Lung (tissue), 12 donors: ENCODE measurements around the gene QKI. TPM values are rescaled to one million over a fixed set of nuclear protein-coding genes. Genes with fewer than 3 reads are reported as not detected.

Experiments used
- ATAC-seq: fragments of 200-7000 bp; cut with Tn5 transposase; one replicate; pipeline ENCODE4 v1.9.1; 2020; ENCODE audit warnings: moderate number of reproducible peaks; ENCODE audit not compliant: insufficient read depth, low FRiP score
- DNase-seq, 3 donors: peaks; one replicate each; pipeline ENCODE4 v3.0.0-alpha.2; 2013 to 2017
- H3K27ac ChIP-seq, 2 donors: one replicate each; pipeline ENCODE4 v1.5.1; 2013; ENCODE audit warnings: mild to moderate bottlenecking in 2 of 2, moderate library complexity in 2 of 2, control low read depth in 1 of 2, inconsistent platforms in 1 of 2, low read depth in 1 of 2, low read length in 1 of 2
- H3K27me3 ChIP-seq, 3 donors: one replicate each; pipeline ENCODE4 v1.5.1; 2013; ENCODE audit warnings: low read length in 2 of 3; ENCODE audit not compliant: control insufficient read depth in 3 of 3, insufficient read depth in 3 of 3
- H3K36me3 ChIP-seq, 4 donors: one replicate each; pipeline ENCODE4 v1.5.1; 2013; ENCODE audit warnings: low read length in 4 of 4, mild to moderate bottlenecking in 1 of 4, moderate library complexity in 1 of 4; ENCODE audit not compliant: control insufficient read depth in 4 of 4, insufficient read depth in 4 of 4
- H3K4me1 ChIP-seq, 5 donors: one replicate each; pipeline ENCODE4 v1.5.1; 2013; ENCODE audit warnings: low read length in 5 of 5, mild to moderate bottlenecking in 2 of 5, moderate library complexity in 1 of 5; ENCODE audit not compliant: control insufficient read depth in 5 of 5, insufficient read depth in 5 of 5
- H3K4me3 ChIP-seq: one replicate; pipeline ENCODE4 v1.5.1; 2013; ENCODE audit warnings: mild to moderate bottlenecking, control low read depth, moderate library complexity
- H3K9ac ChIP-seq, 2 donors: one replicate each; pipeline ENCODE4 v1.5.1; 2013; ENCODE audit warnings: low read length in 2 of 2, control low read depth in 1 of 2; ENCODE audit not compliant: insufficient read depth in 1 of 2
- H3K9me3 ChIP-seq, 4 donors: one replicate each; pipeline ENCODE4 v1.5.1; 2013; ENCODE audit warnings: low read length in 3 of 4, mild to moderate bottlenecking in 1 of 4, moderate library complexity in 1 of 4; ENCODE audit not compliant: control insufficient read depth in 4 of 4, insufficient read depth in 3 of 4
- WGBS, 2 donors: extraction: QIAGEN DNeasy Blood & Tissue Kit; methylation state at CpG; one replicate each; pipeline ENCODE4 v1.1.7; 2013; 5-methylcytosine and 5-hydroxymethylcytosine counted together
- polyA plus RNA-seq, 2 donors: library from polyadenylated mRNA; stranded (reverse); fragments of 200-250 nt; gene quantifications; one replicate each; pipeline ENCODE4 v1.2.1, GENCODE V29; 2013
- total RNA-seq, 2 donors: library from RNA; depleted of rRNA in 1 of 2; stranded (reverse); fragments of >200 nt in 1 of 2; gene quantifications; one replicate each; pipeline ENCODE4 v1.2.1, GENCODE V29; 2014 to 2021
- TF ChIP-seq, protein P1 (sequence below): IDR thresholded peaks from 2 replicates; pipeline ENCODE4 v1.5.1; 2012; ENCODE audit warnings: mild to moderate bottlenecking; ENCODE audit errors: control extremely low read depth, extremely low read depth
- donor health status: control.
- donor health status: control.
- donor health status: Bipolar disorder and iron deficiency.
- donor health status: healthy.
- donor health status: DM: yes; HTN: yes; CAD: no.

Gene QKI
- total and polyA plus RNA-seq, 4 donors, result 20.6 to 228 (median 114) TPM

DNA sequence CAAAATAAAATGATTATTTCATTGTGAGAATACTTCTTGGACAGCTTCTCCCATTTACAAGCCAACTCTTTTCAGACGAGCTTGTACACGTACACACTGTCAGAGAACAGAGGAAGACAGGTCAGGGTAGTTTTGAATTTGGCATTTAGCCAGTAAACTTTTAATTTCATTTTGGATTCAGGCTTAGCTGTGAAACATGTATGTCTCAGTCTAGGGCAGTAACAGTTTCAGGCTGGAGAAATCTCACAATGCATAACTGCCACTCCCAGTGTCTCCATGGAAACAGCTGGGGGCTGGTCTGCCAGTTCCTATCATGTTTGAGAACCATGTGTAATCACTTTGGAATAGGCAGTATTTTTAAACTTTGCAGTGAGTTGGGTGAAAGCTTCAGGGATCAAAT is 22.0 kb upstream of the QKI start:
- Histone ChIP-seq H3K9ac (no peak overlapping the region), H3K4me3 (no peak overlapping the region), H3K27me3 (no peaks in the 10 kb centered on the region), H3K36me3 (no peaks in the 10 kb centered on the region), H3K4me1 (peaks cover 5 to 21% (median 7%) of the 10 kb centered on the region in 5 donors), H3K27ac (no peak overlapping the region), H3K9me3 (no peaks in the 10 kb centered on the region)
- 14 to 47% methylated on average over 2 of the region's 2 CpGs for WGBS, 2 donors
- ATAC-seq (no peak), DNase-seq (peak; percentile 61 to 73 (median 69))
- TF ChIP-seq, protein P1, sequence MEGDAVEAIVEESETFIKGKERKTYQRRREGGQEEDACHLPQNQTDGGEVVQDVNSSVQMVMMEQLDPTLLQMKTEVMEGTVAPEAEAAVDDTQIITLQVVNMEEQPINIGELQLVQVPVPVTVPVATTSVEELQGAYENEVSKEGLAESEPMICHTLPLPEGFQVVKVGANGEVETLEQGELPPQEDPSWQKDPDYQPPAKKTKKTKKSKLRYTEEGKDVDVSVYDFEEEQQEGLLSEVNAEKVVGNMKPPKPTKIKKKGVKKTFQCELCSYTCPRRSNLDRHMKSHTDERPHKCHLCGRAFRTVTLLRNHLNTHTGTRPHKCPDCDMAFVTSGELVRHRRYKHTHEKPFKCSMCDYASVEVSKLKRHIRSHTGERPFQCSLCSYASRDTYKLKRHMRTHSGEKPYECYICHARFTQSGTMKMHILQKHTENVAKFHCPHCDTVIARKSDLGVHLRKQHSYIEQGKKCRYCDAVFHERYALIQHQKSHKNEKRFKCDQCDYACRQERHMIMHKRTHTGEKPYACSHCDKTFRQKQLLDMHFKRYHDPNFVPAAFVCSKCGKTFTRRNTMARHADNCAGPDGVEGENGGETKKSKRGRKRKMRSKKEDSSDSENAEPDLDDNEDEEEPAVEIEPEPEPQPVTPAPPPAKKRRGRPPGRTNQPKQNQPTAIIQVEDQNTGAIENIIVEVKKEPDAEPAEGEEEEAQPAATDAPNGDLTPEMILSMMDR, result no peak

DNA sequence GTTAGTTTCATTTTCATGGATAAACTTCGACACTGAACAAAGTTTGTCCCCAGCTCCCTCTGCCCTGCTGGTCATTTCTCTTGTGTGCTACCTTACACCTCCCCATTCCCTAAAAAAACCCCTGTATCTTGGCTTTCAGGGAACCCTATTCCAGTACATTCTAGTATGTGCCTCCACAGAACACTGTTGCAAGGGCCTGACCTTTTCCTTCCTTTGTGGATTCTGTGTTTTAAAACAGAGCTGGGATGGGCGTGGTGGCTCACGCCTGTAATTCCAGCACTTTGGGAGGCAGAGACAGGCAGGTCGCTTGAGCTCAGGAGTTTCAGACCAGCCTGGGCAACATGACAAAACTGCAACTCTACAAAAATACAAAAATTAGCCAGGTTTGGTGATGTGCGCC is 20.6 kb upstream of the QKI start:
- Histone ChIP-seq H3K27me3 (no peaks in the 10 kb centered on the region), H3K9ac (no peak overlapping the region), H3K4me3 (no peak overlapping the region), H3K9me3 (no peaks in the 10 kb centered on the region), H3K36me3 (no peaks in the 10 kb centered on the region), H3K27ac (no peak overlapping the region), H3K4me1 (peaks cover 5 to 22% (median 6%) of the 10 kb centered on the region in 5 donors)
- TF ChIP-seq, protein P1, result no peak
- no peak for ATAC-seq
- WGBS, 2 donors, result 75 to 78% methylated on average over 5 of the region's 5 CpGs
- no peak for DNase-seq

DNA sequence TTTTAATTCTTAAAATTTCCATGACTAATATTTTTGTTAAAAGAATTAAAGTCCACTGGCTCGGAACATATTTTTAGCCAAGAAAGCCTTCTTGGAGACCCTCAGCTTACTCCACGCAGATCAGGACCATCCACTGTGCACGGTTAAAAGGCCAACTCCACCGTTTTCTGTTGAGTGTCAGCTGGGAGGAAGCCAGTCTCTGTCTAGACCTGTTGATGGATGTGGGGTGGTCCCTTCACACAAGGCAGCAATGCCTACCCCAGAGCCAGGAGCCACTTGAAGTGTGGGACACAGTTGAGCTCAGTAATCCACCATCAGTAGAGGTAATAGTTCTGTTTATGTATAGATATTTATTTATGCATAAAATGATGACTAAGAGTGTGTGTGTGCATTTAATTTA is 19.9 kb upstream of the QKI start:
- TF ChIP-seq, protein P1, result no peak
- no peak overlapping the region for H3K9ac ChIP-seq
- ATAC-seq, result no peak
- H3K9me3 ChIP-seq, result no peaks in the 10 kb centered on the region
- H3K27ac ChIP-seq, result no peak overlapping the region
- no peak for DNase-seq
- 77 to 80% methylated on average over 4 of the region's 4 CpGs for WGBS, 2 donors
- no peak overlapping the region for H3K4me3 ChIP-seq
- H3K27me3 ChIP-seq, result no peaks in the 10 kb centered on the region
- H3K4me1 ChIP-seq, result peaks cover 5 to 22% (median 6%) of the 10 kb centered on the region in 5 donors
- H3K36me3 ChIP-seq, result no peaks in the 10 kb centered on the region
